ENCODE measurements around the gene AQP5. TPM values are rescaled to one million over a fixed set of nuclear protein-coding genes. Genes with fewer than 3 reads are reported as not detected.
A peak's percentile ranks its signal among the peaks of the same experiment; 100 is the strongest.

The AQP5 gene
- total RNA-seq, 2 donors from 2014 or later: 0.42 to 0.54 TPM

- H3K27ac ChIP-seq: no peak overlapping the region
- no peak overlapping the region for H3K4me3 ChIP-seq
Measured at GRCh38 chr12:49962861-49963765, 1.4 kb downstream of the AQP5 start.

GRCh38 chr12:49963976-49964815 lies 2.5 kb downstream of the AQP5 start:
- ATAC-seq (ENCODE audit: insufficient number of reproducible peaks, low FRiP score, low read depth): no peak
- Histone ChIP-seq H3K36me3 (no peaks in the 10 kb centered on the region), H3K4me1 (ENCODE audit: control insufficient read depth in 1 of 2, low read depth in 2 of 2) (peaks cover 11 to 34% of the 10 kb centered on the region in 2 donors), H3K27me3 (replicated peaks; ENCODE audit: insufficient read depth) (no peaks in the 10 kb centered on the region), H3K4me3 (no peak overlapping the region), H3K9me3 (no peaks in the 10 kb centered on the region), H3K27ac (no peak overlapping the region)
- DNase-seq (ENCODE audit: low spot score): no peak
- TF ChIP-seq CTCF (IDR thresholded peaks at IDR 0.05): no peak

More at GRCh38 chr12:49962861-49963765, 1.4 kb downstream of the AQP5 start:
- H3K27me3 ChIP-seq (replicated peaks; ENCODE audit: insufficient read depth): no peaks in the 10 kb centered on the region
- DNase-seq (ENCODE audit: low spot score): peak; percentile 38
- no peaks in the 10 kb centered on the region for H3K36me3 ChIP-seq
- TF ChIP-seq CTCF (IDR thresholded peaks at IDR 0.05): no peak
- H3K4me1 ChIP-seq (ENCODE audit: control insufficient read depth in 1 of 2, low read depth in 2 of 2): peaks cover 11 to 34% of the 10 kb centered on the region in 2 donors
- ATAC-seq (ENCODE audit: insufficient number of reproducible peaks, low FRiP score, low read depth): no peak
- no peaks in the 10 kb centered on the region for H3K9me3 ChIP-seq

- H3K36me3 ChIP-seq: no peaks in the 10 kb centered on the region
- ATAC-seq (ENCODE audit: insufficient number of reproducible peaks, low FRiP score, low read depth) (no peak), DNase-seq (ENCODE audit: low spot score) (no peak)
- no peak for TF ChIP-seq CTCF (IDR thresholded peaks at IDR 0.05)
- no peak overlapping the region for H3K27ac ChIP-seq
- no peak overlapping the region for H3K4me3 ChIP-seq
- H3K9me3 ChIP-seq: no peaks in the 10 kb centered on the region
- H3K27me3 ChIP-seq (replicated peaks; ENCODE audit: insufficient read depth): no peaks in the 10 kb centered on the region
- peaks cover 9 to 28% of the 10 kb centered on the region in 2 donors for H3K4me1 ChIP-seq (ENCODE audit: control insufficient read depth in 1 of 2, low read depth in 2 of 2)
Measured at GRCh38 chr12:49964849-49965624, 3.4 kb downstream of the AQP5 start.

- no peaks in the 10 kb centered on the region for H3K36me3 ChIP-seq
- H3K27ac ChIP-seq: no peak overlapping the region
- H3K4me3 ChIP-seq: no peak overlapping the region
- no peaks in the 10 kb centered on the region for H3K9me3 ChIP-seq
- peaks cover 8 to 23% of the 10 kb centered on the region in 2 donors for H3K4me1 ChIP-seq (ENCODE audit: control insufficient read depth in 1 of 2, low read depth in 2 of 2)
- no peak for DNase-seq (ENCODE audit: low spot score)
- no peaks in the 10 kb centered on the region for H3K27me3 ChIP-seq (replicated peaks; ENCODE audit: insufficient read depth)
- ATAC-seq (ENCODE audit: insufficient number of reproducible peaks, low FRiP score, low read depth): no peak
- no peak for TF ChIP-seq CTCF (IDR thresholded peaks at IDR 0.05)
Measured at GRCh38 chr12:49965836-49966235, 4.2 kb downstream of the AQP5 start.

All from thoracic aorta (tissue), 2 donors.